ENCODE measurements around the gene CCSER1. TPM values are rescaled to one million over a fixed set of nuclear protein-coding genes. Genes with fewer than 3 reads are reported as not detected.

CCSER1 gene
- total and polyA plus RNA-seq, 9 donors, result 0.21 to 8.3 (median 3.2) TPM

DNA sequence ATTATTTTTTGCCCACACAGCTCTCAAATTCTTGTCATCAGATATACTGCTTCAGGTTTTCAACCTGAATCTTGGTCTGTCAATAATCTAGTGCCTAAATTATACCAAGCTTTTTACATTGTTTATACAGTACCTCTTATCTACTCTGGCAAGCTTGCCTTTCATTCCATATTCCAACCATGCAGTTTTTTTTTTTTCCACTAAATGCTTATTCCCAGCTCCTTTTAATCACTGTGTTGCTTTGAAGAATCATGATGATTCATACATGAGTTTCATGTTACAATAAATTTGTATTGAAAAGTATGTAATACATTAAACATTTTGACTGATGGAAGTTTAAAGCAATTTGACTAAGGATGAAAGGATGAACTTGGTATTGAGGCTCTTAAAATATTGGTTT lies 949.0 kb downstream of the CCSER1 start:
- TF ChIP-seq EP300 (IDR thresholded peaks at IDR 0.05), result no peak
- TF ChIP-seq, protein P1, sequence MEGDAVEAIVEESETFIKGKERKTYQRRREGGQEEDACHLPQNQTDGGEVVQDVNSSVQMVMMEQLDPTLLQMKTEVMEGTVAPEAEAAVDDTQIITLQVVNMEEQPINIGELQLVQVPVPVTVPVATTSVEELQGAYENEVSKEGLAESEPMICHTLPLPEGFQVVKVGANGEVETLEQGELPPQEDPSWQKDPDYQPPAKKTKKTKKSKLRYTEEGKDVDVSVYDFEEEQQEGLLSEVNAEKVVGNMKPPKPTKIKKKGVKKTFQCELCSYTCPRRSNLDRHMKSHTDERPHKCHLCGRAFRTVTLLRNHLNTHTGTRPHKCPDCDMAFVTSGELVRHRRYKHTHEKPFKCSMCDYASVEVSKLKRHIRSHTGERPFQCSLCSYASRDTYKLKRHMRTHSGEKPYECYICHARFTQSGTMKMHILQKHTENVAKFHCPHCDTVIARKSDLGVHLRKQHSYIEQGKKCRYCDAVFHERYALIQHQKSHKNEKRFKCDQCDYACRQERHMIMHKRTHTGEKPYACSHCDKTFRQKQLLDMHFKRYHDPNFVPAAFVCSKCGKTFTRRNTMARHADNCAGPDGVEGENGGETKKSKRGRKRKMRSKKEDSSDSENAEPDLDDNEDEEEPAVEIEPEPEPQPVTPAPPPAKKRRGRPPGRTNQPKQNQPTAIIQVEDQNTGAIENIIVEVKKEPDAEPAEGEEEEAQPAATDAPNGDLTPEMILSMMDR (IDR thresholded peaks at IDR 0.05), result no peak
- TF ChIP-seq POLR2A (IDR thresholded peaks at IDR 0.05), result no peak
- no peak for DNase-seq
- intact Hi-C loops (cut with DNase I), result no loop called here

DNA sequence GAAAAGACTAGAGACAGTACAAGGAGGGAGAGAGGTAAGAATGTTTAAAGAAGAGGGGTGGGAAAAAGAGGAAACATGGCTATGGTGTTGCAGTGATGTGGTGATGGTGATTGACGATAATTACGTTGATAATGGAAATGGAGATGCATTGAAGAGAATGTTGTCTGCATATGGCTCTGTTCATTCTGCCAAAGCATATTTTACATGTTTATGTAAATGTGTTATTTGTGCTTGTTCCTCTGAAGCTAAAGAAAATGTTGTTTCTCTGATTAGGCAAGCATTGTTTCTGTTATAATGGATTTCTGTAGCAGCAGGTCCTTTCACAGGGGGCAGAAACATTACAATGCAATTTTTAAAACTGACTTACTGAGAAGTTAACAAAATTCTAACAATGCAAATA lies 958.8 kb downstream of the CCSER1 start:
- H3K27ac ChIP-seq, result no peak overlapping the region
- H3K4me3 ChIP-seq, result no peak overlapping the region
- H3K4me1 ChIP-seq (ENCODE audit: insufficient read depth), result no peaks in the 10 kb centered on the region
- H3K36me3 ChIP-seq, result no peaks in the 10 kb centered on the region
- TF ChIP-seq, protein P1 (IDR thresholded peaks at IDR 0.05), result no peak
- TF ChIP-seq EP300 (IDR thresholded peaks at IDR 0.05) (no peak), POLR2A (IDR thresholded peaks at IDR 0.05) (no peak)
- intact Hi-C loops (cut with DNase I), result no loop called here
- WGBS, 3 donors, result 84 to 93% (median 87%) methylated on average over 2 of the region's 2 CpGs
- no peaks in the 10 kb centered on the region for H3K27me3 ChIP-seq
- no peaks in the 10 kb centered on the region for H3K9me3 ChIP-seq
- no peak for DNase-seq

More for the DNA sequence above, 949.0 kb downstream of the CCSER1 start:
- Histone ChIP-seq H3K36me3 (no peaks in the 10 kb centered on the region), H3K9me3 (no peaks in the 10 kb centered on the region), H3K4me1 (ENCODE audit: insufficient read depth) (no peaks in the 10 kb centered on the region), H3K4me3 (no peak overlapping the region), H3K27me3 (no peaks in the 10 kb centered on the region), H3K27ac (no peak overlapping the region)

DNA sequence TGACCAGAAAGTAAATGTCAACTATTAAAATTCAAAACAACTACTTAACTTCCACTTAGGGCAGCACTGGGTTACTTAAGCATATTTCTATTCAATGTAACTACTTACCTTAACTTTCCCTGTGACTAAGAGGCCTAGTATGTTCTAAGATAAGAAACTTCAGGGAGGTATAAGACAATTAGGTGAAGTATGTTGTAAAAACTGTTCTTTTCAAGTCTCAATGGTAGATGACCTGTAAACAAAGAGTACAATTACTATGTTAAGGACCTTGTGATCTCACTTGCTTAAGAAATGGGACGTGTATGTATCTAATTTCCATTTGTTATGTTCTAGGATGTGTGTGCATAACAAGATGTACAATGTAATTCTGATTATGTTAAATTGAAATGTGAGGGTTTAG lies 960.5 kb downstream of the CCSER1 start:
- no peak for TF ChIP-seq EP300 (IDR thresholded peaks at IDR 0.05)
- TF ChIP-seq POLR2A (IDR thresholded peaks at IDR 0.05), result no peak
- TF ChIP-seq, protein P1 (IDR thresholded peaks at IDR 0.05), result no peak
- DNase-seq, result no peak
- WGBS, 3 donors, result 64 to 87% (median 86%) methylated on average over 1 of the region's 1 CpG

DNA sequence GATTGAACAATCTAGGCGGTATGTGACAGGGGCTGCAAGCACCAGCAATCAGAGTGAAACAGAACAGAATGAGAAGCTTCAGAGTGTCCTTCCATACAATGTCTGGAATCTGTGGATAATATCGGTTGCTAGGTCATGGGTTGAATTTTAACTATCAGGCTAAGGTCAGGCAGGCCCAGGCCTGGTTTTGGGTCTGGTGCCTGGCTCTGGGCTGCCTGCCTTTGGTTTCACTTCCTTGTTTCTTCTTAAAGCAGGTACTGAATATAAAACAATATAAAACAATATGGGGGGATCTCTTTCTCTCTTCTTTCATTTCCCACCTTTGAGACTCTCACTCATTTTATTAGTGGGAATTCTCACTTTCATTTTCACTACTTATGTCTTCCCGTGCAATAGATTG lies 962.0 kb downstream of the CCSER1 start:
- TF ChIP-seq, protein P1 (IDR thresholded peaks at IDR 0.05), result no peak
- TF ChIP-seq POLR2A (IDR thresholded peaks at IDR 0.05), result no peak
- TF ChIP-seq EP300 (IDR thresholded peaks at IDR 0.05), result no peak
- no peaks in the 10 kb centered on the region for H3K36me3 ChIP-seq
- no peak overlapping the region for H3K4me3 ChIP-seq
- no peak for DNase-seq
- intact Hi-C loops (cut with DNase I), result no loop called here
- H3K27me3 ChIP-seq, result no peaks in the 10 kb centered on the region
- H3K27ac ChIP-seq, result no peak overlapping the region
- H3K9me3 ChIP-seq, result no peaks in the 10 kb centered on the region
- H3K4me1 ChIP-seq (ENCODE audit: insufficient read depth), result no peaks in the 10 kb centered on the region
- WGBS, 3 donors, result 75 to 83% (median 81%) methylated on average over 3 of the region's 3 CpGs

More for the DNA sequence above, 960.5 kb downstream of the CCSER1 start:
- Histone ChIP-seq H3K27ac (no peak overlapping the region), H3K27me3 (no peaks in the 10 kb centered on the region), H3K4me1 (ENCODE audit: insufficient read depth) (no peaks in the 10 kb centered on the region), H3K9me3 (no peaks in the 10 kb centered on the region), H3K36me3 (no peaks in the 10 kb centered on the region), H3K4me3 (no peak overlapping the region)
- intact Hi-C loops (cut with DNase I), result no loop called here
